ENCODE data around the gene ATP7B. TPM values are rescaled to one million over a fixed set of nuclear protein-coding genes. Genes with fewer than 3 reads are reported as not detected.

Gene ATP7B
- total and polyA plus RNA-seq, 2 experiments from 2014 or later, result 2.2 to 12.8 TPM

DNA sequence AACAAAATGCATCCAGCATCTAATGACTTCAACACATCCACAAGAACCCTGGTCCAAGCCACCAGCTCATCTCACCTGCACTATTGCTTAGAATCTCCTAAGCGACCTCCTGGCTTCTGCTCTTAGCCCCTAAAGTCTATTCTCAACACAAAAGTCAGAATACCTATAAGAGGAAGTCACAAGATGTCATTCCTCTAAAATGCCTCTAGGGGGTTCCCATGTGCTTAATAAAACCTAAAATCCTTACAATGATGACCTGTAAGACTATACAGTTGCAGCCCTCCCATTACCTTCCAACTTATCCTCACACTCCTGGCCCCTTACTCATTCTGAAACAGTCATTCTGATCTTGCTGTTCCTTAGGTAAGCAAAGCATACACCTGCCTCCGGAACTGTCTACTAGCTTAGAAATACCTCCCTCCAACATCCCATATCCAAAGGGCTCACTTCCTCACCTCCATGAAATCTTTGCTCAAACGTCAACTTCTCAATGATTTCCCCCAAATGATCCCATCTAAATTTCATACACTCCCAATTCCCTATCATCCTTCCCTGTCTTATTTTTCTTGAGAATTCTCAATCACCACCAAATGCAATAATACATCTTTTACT lies 10.0 kb downstream of the ATP7B start:
- Histone ChIP-seq H3K79me2 (replicated peaks; ENCODE audit: insufficient read depth) (no peaks in the 10 kb centered on the region; the same call in 1 of the 2 replicates), H3K4me3 (no peak overlapping the region), H3K4me2 (no peak overlapping the region), H2AFZ (no peak overlapping the region), H3F3A (replicated peaks; ENCODE audit: low read depth) (no peaks in the 10 kb centered on the region), H3K36me3 (ENCODE audit: insufficient read depth) (no peaks in the 10 kb centered on the region), H4K20me1 (replicated peaks; ENCODE audit: insufficient read depth) (no peaks in the 10 kb centered on the region), H3K9me2 (ENCODE audit: insufficient read depth) (no peaks in the 10 kb centered on the region), H3K27me3 (ENCODE audit: insufficient read depth) (no peaks in the 10 kb centered on the region), H3K27ac (ENCODE audit: low read depth) (no peak overlapping the region), H3K4me1 (ENCODE audit: insufficient read depth) (peaks cover 26% of the 10 kb centered on the region)
- DNase-seq (ENCODE audit: low spot score), result peak; percentile 82
- peaks cover 2% of the 10 kb centered on the region; the same call in 2 of the 3 replicates for H3K9me3 Mint-ChIP-seq
- peaks cover 2% of the 10 kb centered on the region for H3K36me3 Mint-ChIP-seq (ENCODE audit: low read depth)
- H3K4me1 Mint-ChIP-seq, result peaks cover 49% of the 10 kb centered on the region
- H3K27me3 Mint-ChIP-seq (ENCODE audit: insufficient read depth, low read depth, poor library complexity), result peaks cover 19% of the 10 kb centered on the region
- TF ChIP-seq CTCF (conservative IDR thresholded peaks at IDR 0.05; ENCODE audit: low read depth in 2 of 2) (peak; percentile 56 to 69; a peak in 3 of 4 replicates), EZH2 (IDR thresholded peaks at IDR 0.05; ENCODE audit: low read depth, unreplicated experiment) (no peak), ZNF114 (CRISPR knock-in tag; IDR thresholded peaks at IDR 0.05) (no peak), EZH2phosphoT487 (IDR thresholded peaks at IDR 0.05; ENCODE audit: unreplicated experiment) (no peak)
- TF ChIP-seq, protein P1, sequence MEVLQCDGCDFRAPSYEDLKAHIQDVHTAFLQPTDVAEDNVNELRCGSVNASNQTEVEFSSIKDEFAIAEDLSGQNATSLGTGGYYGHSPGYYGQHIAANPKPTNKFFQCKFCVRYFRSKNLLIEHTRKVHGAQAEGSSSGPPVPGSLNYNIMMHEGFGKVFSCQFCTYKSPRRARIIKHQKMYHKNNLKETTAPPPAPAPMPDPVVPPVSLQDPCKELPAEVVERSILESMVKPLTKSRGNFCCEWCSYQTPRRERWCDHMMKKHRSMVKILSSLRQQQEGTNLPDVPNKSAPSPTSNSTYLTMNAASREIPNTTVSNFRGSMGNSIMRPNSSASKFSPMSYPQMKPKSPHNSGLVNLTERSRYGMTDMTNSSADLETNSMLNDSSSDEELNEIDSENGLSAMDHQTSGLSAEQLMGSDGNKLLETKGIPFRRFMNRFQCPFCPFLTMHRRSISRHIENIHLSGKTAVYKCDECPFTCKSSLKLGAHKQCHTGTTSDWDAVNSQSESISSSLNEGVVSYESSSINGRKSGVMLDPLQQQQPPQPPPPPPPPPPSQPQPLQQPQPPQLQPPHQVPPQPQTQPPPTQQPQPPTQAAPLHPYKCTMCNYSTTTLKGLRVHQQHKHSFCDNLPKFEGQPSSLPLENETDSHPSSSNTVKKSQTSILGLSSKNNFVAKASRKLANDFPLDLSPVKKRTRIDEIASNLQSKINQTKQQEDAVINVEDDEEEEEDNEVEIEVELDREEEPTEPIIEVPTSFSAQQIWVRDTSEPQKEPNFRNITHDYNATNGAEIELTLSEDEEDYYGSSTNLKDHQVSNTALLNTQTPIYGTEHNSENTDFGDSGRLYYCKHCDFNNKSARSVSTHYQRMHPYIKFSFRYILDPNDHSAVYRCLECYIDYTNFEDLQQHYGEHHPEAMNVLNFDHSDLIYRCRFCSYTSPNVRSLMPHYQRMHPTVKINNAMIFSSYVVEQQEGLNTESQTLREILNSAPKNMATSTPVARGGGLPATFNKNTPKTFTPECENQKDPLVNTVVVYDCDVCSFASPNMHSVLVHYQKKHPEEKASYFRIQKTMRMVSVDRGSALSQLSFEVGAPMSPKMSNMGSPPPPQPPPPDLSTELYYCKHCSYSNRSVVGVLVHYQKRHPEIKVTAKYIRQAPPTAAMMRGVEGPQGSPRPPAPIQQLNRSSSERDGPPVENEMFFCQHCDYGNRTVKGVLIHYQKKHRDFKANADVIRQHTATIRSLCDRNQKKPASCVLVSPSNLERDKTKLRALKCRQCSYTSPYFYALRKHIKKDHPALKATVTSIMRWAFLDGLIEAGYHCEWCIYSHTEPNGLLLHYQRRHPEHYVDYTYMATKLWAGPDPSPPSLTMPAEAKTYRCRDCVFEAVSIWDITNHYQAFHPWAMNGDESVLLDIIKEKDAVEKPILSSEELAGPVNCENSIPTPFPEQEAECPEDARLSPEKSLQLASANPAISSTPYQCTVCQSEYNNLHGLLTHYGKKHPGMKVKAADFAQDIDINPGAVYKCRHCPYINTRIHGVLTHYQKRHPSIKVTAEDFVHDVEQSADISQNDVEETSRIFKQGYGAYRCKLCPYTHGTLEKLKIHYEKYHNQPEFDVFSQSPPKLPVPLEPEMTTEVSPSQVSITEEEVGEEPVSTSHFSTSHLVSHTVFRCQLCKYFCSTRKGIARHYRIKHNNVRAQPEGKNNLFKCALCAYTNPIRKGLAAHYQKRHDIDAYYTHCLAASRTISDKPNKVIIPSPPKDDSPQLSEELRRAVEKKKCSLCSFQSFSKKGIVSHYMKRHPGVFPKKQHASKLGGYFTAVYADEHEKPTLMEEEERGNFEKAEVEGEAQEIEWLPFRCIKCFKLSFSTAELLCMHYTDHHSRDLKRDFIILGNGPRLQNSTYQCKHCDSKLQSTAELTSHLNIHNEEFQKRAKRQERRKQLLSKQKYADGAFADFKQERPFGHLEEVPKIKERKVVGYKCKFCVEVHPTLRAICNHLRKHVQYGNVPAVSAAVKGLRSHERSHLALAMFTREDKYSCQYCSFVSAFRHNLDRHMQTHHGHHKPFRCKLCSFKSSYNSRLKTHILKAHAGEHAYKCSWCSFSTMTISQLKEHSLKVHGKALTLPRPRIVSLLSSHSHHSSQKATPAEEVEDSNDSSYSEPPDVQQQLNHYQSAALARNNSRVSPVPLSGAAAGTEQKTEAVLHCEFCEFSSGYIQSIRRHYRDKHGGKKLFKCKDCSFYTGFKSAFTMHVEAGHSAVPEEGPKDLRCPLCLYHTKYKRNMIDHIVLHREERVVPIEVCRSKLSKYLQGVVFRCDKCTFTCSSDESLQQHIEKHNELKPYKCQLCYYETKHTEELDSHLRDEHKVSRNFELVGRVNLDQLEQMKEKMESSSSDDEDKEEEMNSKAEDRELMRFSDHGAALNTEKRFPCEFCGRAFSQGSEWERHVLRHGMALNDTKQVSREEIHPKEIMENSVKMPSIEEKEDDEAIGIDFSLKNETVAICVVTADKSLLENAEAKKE (CRISPR knock-in tag; IDR thresholded peaks at IDR 0.05), result no peak
- H3K27ac Mint-ChIP-seq, result no peak overlapping the region
- no peak overlapping the region; the same call in 2 of the 3 replicates for H3K4me3 Mint-ChIP-seq
- peak; percentile 52 for ATAC-seq
